ENCODE measurements around the gene TRMT10B. TPM values are rescaled to one million over a fixed set of nuclear protein-coding genes. Genes with fewer than 3 reads are reported as not detected.
"Not testable (repeated sequence)": the region's sequence is repeated elsewhere in the genome, so short reads cannot be mapped to it uniquely, and the experiment has no call there.

Gene TRMT10B
- total and polyA plus RNA-seq, 7 donors, result 1.8 to 9.7 (median 6.0) TPM

DNA sequence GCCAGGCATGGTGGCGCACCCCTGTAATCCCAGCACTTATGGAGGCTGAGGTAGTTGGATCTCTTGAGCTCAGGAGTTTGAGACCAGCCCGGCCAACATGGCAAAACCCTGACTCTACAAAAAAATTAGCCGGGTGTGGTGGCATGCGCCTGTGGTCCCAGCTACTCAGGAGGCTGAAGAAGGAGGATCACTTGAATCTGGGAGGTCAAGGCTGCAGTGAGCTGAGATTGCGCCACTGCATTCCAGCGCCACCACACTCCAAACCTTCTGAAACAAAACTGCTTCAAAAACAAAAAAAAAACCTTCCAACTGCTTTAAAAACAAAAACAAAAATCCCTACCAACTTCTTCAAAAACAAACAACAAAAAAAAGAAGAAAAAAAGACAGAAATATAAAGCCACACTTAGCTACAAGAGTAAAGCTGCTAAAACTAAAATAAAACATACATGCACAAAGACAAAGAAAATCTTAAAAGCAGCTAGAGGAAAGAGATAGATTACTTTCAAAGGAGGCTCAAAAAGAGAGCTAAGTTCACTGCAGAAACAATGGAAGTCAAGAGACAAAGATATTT lies 58.4 kb downstream of the TRMT10B start:
- H3K9me3 ChIP-seq, result no peaks in the 10 kb centered on the region
- no peaks in the 10 kb centered on the region for H3K4me1 ChIP-seq
- intact Hi-C loops (cut with DNase I), result no loop called here
- TF ChIP-seq EP300 (IDR thresholded peaks at IDR 0.05) (no peak), CTCF (IDR thresholded peaks at IDR 0.05) (no peak), POLR2AphosphoS5 (IDR thresholded peaks at IDR 0.05) (no peak), POLR2A (IDR thresholded peaks at IDR 0.05) (no peak)
- H3K36me3 ChIP-seq, result peaks cover 0 to 4% (median 0%) of the 10 kb centered on the region in 4 donors
- H3K27me3 ChIP-seq, result no peaks in the 10 kb centered on the region
- H3K4me3 ChIP-seq, result no peak overlapping the region
- no peak overlapping the region for H3K27ac ChIP-seq
- WGBS, 2 donors, result 95 to 98% methylated on average over 6 of the region's 6 CpGs
- no peak for DNase-seq

DNA sequence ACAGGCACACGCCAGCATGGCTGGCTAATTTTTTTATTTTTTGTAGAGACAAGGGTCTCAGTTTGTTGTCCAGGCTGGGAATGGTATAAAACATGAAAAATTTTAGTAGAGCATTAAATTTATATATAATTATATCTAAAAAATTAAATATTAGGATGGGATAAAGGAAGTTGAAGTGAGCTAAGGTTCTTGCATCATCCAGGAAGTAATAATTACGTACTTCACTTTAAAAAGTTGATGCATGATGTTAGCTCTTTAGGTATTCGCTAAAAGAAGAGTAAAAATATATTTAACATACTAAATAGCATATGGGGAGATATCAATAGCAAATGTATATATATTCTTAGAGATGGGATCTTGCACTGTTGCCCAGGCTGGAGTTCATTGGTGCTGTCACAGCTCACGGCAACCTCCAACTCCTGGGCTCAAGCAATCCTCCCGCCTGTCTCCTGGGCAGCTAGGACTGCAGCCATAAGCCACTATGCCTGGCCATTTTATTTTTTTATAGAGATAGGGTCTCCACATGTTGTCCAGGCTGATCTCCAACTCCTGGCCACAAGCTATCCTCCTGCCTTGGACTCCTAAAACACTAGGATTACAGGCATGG lies 59.3 kb downstream of the TRMT10B start:
- Histone ChIP-seq H3K27ac (no peak overlapping the region), H3K4me1 (no peaks in the 10 kb centered on the region), H3K36me3 (peaks cover 0 to 1% (median 0%) of the 10 kb centered on the region in 4 donors), H3K9me3 (no peaks in the 10 kb centered on the region), H3K4me3 (no peak overlapping the region), H3K27me3 (no peaks in the 10 kb centered on the region)
- 94 to 97% methylated on average over 5 of the region's 5 CpGs for WGBS, 2 donors
- TF ChIP-seq POLR2AphosphoS5 (IDR thresholded peaks at IDR 0.05), result no peak
- TF ChIP-seq EP300 (IDR thresholded peaks at IDR 0.05), result no peak
- no peak for TF ChIP-seq CTCF (IDR thresholded peaks at IDR 0.05)
- no peak for TF ChIP-seq POLR2A (IDR thresholded peaks at IDR 0.05)
- DNase-seq, result no peak
- intact Hi-C loops (cut with DNase I), result no loop called here

DNA sequence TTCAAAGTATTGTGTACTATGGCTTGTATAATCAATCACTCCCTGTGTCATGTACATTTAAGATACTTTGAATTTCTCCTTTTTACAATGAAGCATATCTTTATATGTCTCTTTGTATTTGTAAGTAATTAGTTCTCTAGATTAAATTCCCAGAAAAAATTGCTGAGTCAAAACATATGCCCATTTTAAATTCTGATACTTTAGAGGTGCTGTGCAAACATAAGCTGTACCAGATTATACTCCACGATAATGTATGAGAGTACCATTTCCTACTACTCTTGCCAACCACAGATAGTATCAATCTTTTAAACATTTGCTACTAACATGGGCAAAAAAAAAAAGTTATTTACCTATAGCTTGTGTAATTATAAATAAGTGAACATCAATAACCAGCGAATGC lies 65.2 kb downstream of the TRMT10B start:
- no peaks in the 10 kb centered on the region for H3K4me1 ChIP-seq
- no peak overlapping the region for H3K4me3 ChIP-seq
- H3K9me3 ChIP-seq, result no peaks in the 10 kb centered on the region
- TF ChIP-seq POLR2AphosphoS5 (IDR thresholded peaks at IDR 0.05) (no peak), EP300 (IDR thresholded peaks at IDR 0.05) (no peak), POLR2A (IDR thresholded peaks at IDR 0.05) (no peak), CTCF (IDR thresholded peaks at IDR 0.05) (no peak)
- no peak overlapping the region for H3K27ac ChIP-seq
- H3K36me3 ChIP-seq, result peaks cover 0 to 26% (median 3%) of the 10 kb centered on the region in 4 donors
- DNase-seq, result no peak
- intact Hi-C loops (cut with DNase I), result no loop called here
- H3K27me3 ChIP-seq, result no peaks in the 10 kb centered on the region
- 76 to 87% methylated on average over 2 of the region's 2 CpGs for WGBS, 2 donors

- Histone ChIP-seq H3K36me3 (peaks cover 0 to 31% (median 3%) of the 10 kb centered on the region in 4 donors), H3K9me3 (no peaks in the 10 kb centered on the region), H3K27me3 (no peaks in the 10 kb centered on the region), H3K27ac (no peak overlapping the region), H3K4me3 (no peak overlapping the region), H3K4me1 (no peaks in the 10 kb centered on the region)
- TF ChIP-seq POLR2AphosphoS5 (IDR thresholded peaks at IDR 0.05), result no peak
- TF ChIP-seq EP300 (IDR thresholded peaks at IDR 0.05), result no peak
- TF ChIP-seq CTCF (IDR thresholded peaks at IDR 0.05), result no peak
- no peak for TF ChIP-seq POLR2A (IDR thresholded peaks at IDR 0.05)
- intact Hi-C loops (cut with DNase I), result no loop called here
- WGBS, 2 donors, result 88 to 90% methylated on average over 5 of the region's 5 CpGs
- DNase-seq, result no peak
These were observed 66.5 kb downstream of the TRMT10B start for GRCh38 chr9:37820142-37820541.

GRCh38 chr9:37825174-37825573 lies 71.6 kb downstream of the TRMT10B start:
- H3K27me3 ChIP-seq; intact Hi-C loops (cut with DNase I); H3K27ac ChIP-seq; H3K9me3 ChIP-seq; DNase-seq; H3K4me3 ChIP-seq; H3K4me1 ChIP-seq: not testable (repeated sequence)
- 90 to 98% methylated on average over 2 of the region's 2 CpGs for WGBS, 2 donors
- H3K36me3 ChIP-seq, result peaks cover 0 to 47% (median 3%) of the 10 kb centered on the region in 4 donors

Data from sigmoid colon (tissue), 7 donors.